Endothelial cell of umbilical vein (primary cell): ENCODE measurements around the gene SCN5A. TPM values are rescaled to one million over a fixed set of nuclear protein-coding genes. Genes with fewer than 3 reads are reported as not detected.

Source experiments
- BruUV-seq: library from RNA; stranded (reverse); fragments of 400-500 nt; replicated peaks from 2 replicates; lab custom pipeline; 2021; lab: Mats Ljungman, UMichigan
- CTCF ChIA-PET: fragments of 300-600, 350-600 bp; sonication (Branson Sonifier 250); formaldehyde crosslinking; loops from one replicate; lab custom pipeline; 2021; ENCODE audit warnings: antibody characterized with exemption, inconsistent platforms; lab: Charles Lee
- POLR2A ChIA-PET: fragments of 300-600, 350-600 bp; sonication (Branson Sonifier 250); formaldehyde crosslinking; loops from one replicate; lab custom pipeline; 2021; ENCODE audit warnings: antibody characterized with exemption, inconsistent platforms; lab: Charles Lee
- DNase-seq: peaks from one replicate; pipeline ENCODE4 v3.0.0-alpha.2; 2011; ENCODE audit warnings: low read depth, low spot score
- FAIRE-seq: peaks from 2 replicates; lab custom pipeline; 2011; peaks lifted over from hg19 to GRCh38; lab: Jason Lieb, UNC
- H2AFZ ChIP-seq: 2 replicates; pipeline ENCODE4 v1.6.0; 2012; ENCODE audit warnings: low read depth, low read length, control low read depth, inconsistent platforms
- H3K27ac ChIP-seq: 2 replicates; pipeline ENCODE4 v1.5.1; 2011; ENCODE audit warnings: low read depth, mild to moderate bottlenecking, control low read depth, low read length, moderate library complexity; ENCODE audit not compliant: insufficient read depth
- H3K27me3 ChIP-seq, 2 experiments: 2 replicates each; pipeline versions ENCODE4 v1.6.0 to v1.6.1; 2011; ENCODE audit warnings: low read length in 2 of 2, mixed read lengths in 1 of 2; ENCODE audit not compliant: control insufficient read depth in 2 of 2, insufficient read depth in 2 of 2
- H3K36me3 ChIP-seq, 2 experiments: 2 replicates in 1 of 2; 3 replicates in 1 of 2; pipeline ENCODE4 v1.5.1; 2011; ENCODE audit warnings: low read length in 2 of 2, mild to moderate bottlenecking in 1 of 2, moderate library complexity in 1 of 2; ENCODE audit not compliant: control insufficient read depth in 2 of 2, insufficient read depth in 2 of 2; ENCODE audit errors: extremely low read depth in 1 of 2
- H3K4me1 ChIP-seq: 3 replicates; pipeline ENCODE4 v1.5.1; 2011; ENCODE audit warnings: mild to moderate bottlenecking, low read length; ENCODE audit not compliant: control insufficient read depth, insufficient read depth; ENCODE audit errors: extremely low read depth
- H3K4me2 ChIP-seq: 2 replicates; pipeline ENCODE4 v1.6.1; 2011; ENCODE audit warnings: low read length, control low read depth, mixed read lengths; ENCODE audit not compliant: insufficient read depth
- H3K4me3 ChIP-seq, 3 experiments: fragments of 200-600 bp in 1 of 3; sonication (generic), shearing (Covaris generic) in 1 of 3; replicated peaks in 1 of 3; 2 replicates each; pipeline ENCODE4 v1.5.1; 2011 to 2016; ENCODE audit warnings: control low read depth in 3 of 3, low read length in 3 of 3, mild to moderate bottlenecking in 2 of 3, inconsistent platforms in 1 of 3, low read depth in 1 of 3, moderate library complexity in 1 of 3; ENCODE audit not compliant: insufficient read depth in 1 of 3
- H3K79me2 ChIP-seq: 2 replicates; pipeline ENCODE4 v1.6.0; 2012; ENCODE audit warnings: low read length, inconsistent platforms; ENCODE audit not compliant: control insufficient read depth, insufficient read depth
- H3K9ac ChIP-seq: replicated peaks from 2 replicates; pipeline ENCODE3; 2011; ENCODE audit warnings: low read length, control low read depth; ENCODE audit not compliant: insufficient read depth; ENCODE audit errors: extremely low read depth
- H3K9me1 ChIP-seq: replicated peaks from 3 replicates; pipeline ENCODE4 v1.6.0; 2011; ENCODE audit warnings: mild to moderate bottlenecking, low read length; ENCODE audit not compliant: control insufficient read depth, insufficient read depth; ENCODE audit errors: extremely low read depth
- H3K9me3 ChIP-seq: replicated peaks from 2 replicates; pipeline ENCODE4 v1.5.1; 2012; ENCODE audit warnings: low read length, inconsistent platforms; ENCODE audit not compliant: control insufficient read depth, insufficient read depth
- H4K20me1 ChIP-seq: replicated peaks from 2 replicates; pipeline ENCODE3; 2011; ENCODE audit warnings: mild to moderate bottlenecking, low read length; ENCODE audit not compliant: control insufficient read depth, insufficient read depth; ENCODE audit errors: extremely low read depth
- EZH2 ChIP-seq: IDR thresholded peaks from 2 replicates; pipeline ENCODE4 v1.6.1; 2012; ENCODE audit warnings: borderline replicate concordance, low read depth, mild to moderate bottlenecking, moderate library complexity, low read length, inconsistent platforms; ENCODE audit not compliant: severe bottlenecking
- FOS ChIP-seq: IDR thresholded peaks from 2 replicates; pipeline ENCODE4 v1.6.1; 2011; ENCODE audit warnings: mild to moderate bottlenecking, low read length, moderate library complexity, borderline replicate concordance; ENCODE audit not compliant: insufficient read depth
- GATA2 ChIP-seq: IDR thresholded peaks from 2 replicates; pipeline ENCODE4 v1.7.0; 2011; ENCODE audit warnings: low read depth, mild to moderate bottlenecking, moderate library complexity, mixed read lengths, low read length; ENCODE audit not compliant: insufficient read length, insufficient read depth
- JUN ChIP-seq: IDR thresholded peaks from 2 replicates; pipeline ENCODE4 v1.6.1; 2011; ENCODE audit warnings: borderline replicate concordance, low read depth; ENCODE audit not compliant: insufficient read length, insufficient read depth
- MYC ChIP-seq: IDR thresholded peaks from one replicate; pipeline ENCODE4 v1.6.1; 2011; ENCODE audit warnings: mild to moderate bottlenecking, low read depth, low read length
- POLR2A ChIP-seq: IDR thresholded peaks from 2 replicates; pipeline ENCODE4 v1.6.1; 2012; ENCODE audit warnings: low read depth, mild to moderate bottlenecking, control low read depth, low read length
- POLR2AphosphoS5 ChIP-seq: IDR thresholded peaks from 2 replicates; pipeline ENCODE4 v1.6.1; 2012; ENCODE audit warnings: low read depth, mild to moderate bottlenecking, control low read depth, low read length, moderate library complexity; ENCODE audit not compliant: insufficient read depth
- dilution Hi-C: fragments of 300-500 bp; cut with MboI; formaldehyde crosslinking; loops from one replicate; pipeline ENCODE4 v1.15.0; 2019; ENCODE audit warnings: low sequenced_read_pairs; ENCODE audit not compliant: extremely low pct_ligation_motif_present
- intact Hi-C: fragments of 100-400 bp; cut with micrococcal nuclease; formaldehyde crosslinking; loops from one replicate; pipeline ENCODE4 v1.10.0; 2022
- polyA plus RNA-seq, 4 experiments: library from polyadenylated mRNA; depleted of rRNA in 3 of 4; stranded (reverse) in 3 of 4; unstranded in 1 of 4; fragments of >200 nt; gene quantifications; 2 replicates each; pipeline versions ENCODE4 v1.2.1 to v1.2.3, GENCODE V29; 2011 to 2012; ENCODE audit warnings: missing spikeins in 1 of 4
- total RNA-seq: library from RNA; stranded (reverse); gene quantifications from 2 replicates; pipeline ENCODE4 v1.2.3, GENCODE V29; 2021
- TF ChIP-seq, protein P1 (sequence below): IDR thresholded peaks from 2 replicates; pipeline ENCODE4 v1.6.1; 2011; ENCODE audit not compliant: insufficient read depth, insufficient read length
- TF ChIP-seq, protein P2 (sequence below), 2 donors: IDR thresholded peaks; 1 replicate in 1 of 2; 2 replicates in 1 of 2; pipeline ENCODE4 v1.5.1; 2011; ENCODE audit warnings: low read length in 2 of 2, mild to moderate bottlenecking in 2 of 2, moderate library complexity in 2 of 2, control low read depth in 1 of 2, inconsistent platforms in 1 of 2, low read depth in 1 of 2; ENCODE audit not compliant: insufficient read depth in 1 of 2; ENCODE audit errors: extremely low read depth in 1 of 2

The SCN5A gene
- total and polyA plus RNA-seq, 2 donors (not counting 3 experiments of a cell fraction or from before 2014, with no cell fraction given): 2.7 to 20.0 TPM

DNA sequence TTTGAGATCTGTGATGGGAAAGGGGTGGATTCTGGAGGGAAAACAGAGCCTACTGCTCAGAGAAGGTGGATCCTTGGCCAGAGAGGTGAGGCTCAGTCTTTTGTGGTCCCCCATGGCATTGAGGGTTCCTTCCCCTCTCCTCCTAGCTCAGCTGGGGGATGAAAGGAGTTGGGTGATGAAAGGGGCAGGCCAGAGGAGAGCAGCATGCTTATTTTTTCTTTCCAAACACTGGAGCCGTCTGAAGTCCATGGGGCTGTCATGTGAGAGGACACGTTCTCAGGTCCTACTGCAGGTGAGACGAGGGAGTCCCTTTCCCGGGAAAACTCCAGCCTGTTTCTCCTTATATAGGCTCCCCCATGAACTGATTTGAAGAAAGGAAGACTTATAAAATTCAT lies 71.4 kb downstream of the SCN5A start:
- Histone ChIP-seq H3K4me1 (no peaks in the 10 kb centered on the region), H4K20me1 (no peaks in the 10 kb centered on the region), H3K9me3 (no peaks in the 10 kb centered on the region), H2AFZ (no peak overlapping the region), H3K4me3 (no peak overlapping the region), H3K9me1 (no peaks in the 10 kb centered on the region), H3K79me2 (no peaks in the 10 kb centered on the region), H3K9ac (no peak overlapping the region), H3K27me3 (no peaks in the 10 kb centered on the region), H3K36me3 (no peaks in the 10 kb centered on the region), H3K4me2 (no peak overlapping the region), H3K27ac (no peak overlapping the region)
- FAIRE-seq (no peak), DNase-seq (no peak)
- CTCF ChIA-PET: no interaction called here
- intact Hi-C loops: no loop called here
- TF ChIP-seq GATA2 (no peak), FOS (no peak), POLR2AphosphoS5 (no peak), POLR2A (no peak), JUN (no peak), EZH2 (no peak), MYC (no peak)
- TF ChIP-seq, protein P1, sequence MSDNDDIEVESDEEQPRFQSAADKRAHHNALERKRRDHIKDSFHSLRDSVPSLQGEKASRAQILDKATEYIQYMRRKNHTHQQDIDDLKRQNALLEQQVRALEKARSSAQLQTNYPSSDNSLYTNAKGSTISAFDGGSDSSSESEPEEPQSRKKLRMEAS: no peak
- TF ChIP-seq, protein P2, sequence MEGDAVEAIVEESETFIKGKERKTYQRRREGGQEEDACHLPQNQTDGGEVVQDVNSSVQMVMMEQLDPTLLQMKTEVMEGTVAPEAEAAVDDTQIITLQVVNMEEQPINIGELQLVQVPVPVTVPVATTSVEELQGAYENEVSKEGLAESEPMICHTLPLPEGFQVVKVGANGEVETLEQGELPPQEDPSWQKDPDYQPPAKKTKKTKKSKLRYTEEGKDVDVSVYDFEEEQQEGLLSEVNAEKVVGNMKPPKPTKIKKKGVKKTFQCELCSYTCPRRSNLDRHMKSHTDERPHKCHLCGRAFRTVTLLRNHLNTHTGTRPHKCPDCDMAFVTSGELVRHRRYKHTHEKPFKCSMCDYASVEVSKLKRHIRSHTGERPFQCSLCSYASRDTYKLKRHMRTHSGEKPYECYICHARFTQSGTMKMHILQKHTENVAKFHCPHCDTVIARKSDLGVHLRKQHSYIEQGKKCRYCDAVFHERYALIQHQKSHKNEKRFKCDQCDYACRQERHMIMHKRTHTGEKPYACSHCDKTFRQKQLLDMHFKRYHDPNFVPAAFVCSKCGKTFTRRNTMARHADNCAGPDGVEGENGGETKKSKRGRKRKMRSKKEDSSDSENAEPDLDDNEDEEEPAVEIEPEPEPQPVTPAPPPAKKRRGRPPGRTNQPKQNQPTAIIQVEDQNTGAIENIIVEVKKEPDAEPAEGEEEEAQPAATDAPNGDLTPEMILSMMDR (IDR thresholded peaks at IDR 0.05; ENCODE audit: extremely low read depth in 1 of 2, insufficient read depth in 1 of 2, low read depth in 1 of 2, low read length in 2 of 2): no peak
- dilution Hi-C loops: no loop called here
- POLR2A ChIA-PET: no interaction called here
- no TSS peak for BruUV-seq
